ENCODE measurements around the gene CFAP100. TPM values are rescaled to one million over a fixed set of nuclear protein-coding genes. Genes with fewer than 3 reads are reported as not detected.

The CFAP100 gene
- total and polyA plus RNA-seq, 12 donors = not detected

- ATAC-seq (no peak), DNase-seq (no peak)
- H3K36me3 ChIP-seq = peaks cover 0 to 27% (median 0%) of the 10 kb centered on the region in 9 donors
- no peaks in the 10 kb centered on the region for H3K9me3 ChIP-seq
- intact Hi-C loops (cut with DNase I) = loop anchor here in 4 of 10 donors (5.0 to 10.0 kb wide), 4 partner anchors 48 to 85 kb away; no protein-coding TSS in a partner anchor
- WGBS, 2 donors = 65 to 71% methylated on average over 15 of the region's 15 CpGs
- peaks cover 6 to 88% (median 67%) of the 10 kb centered on the region in 9 donors for H3K4me1 ChIP-seq
- no peak overlapping the region for H3K4me3 ChIP-seq
- no peak overlapping the region for H3K27ac ChIP-seq
- TF ChIP-seq CTCF (IDR thresholded peaks at IDR 0.05) = no peak
- peaks cover 0 to 4% (median 0%) of the 10 kb centered on the region in 7 donors for H3K27me3 ChIP-seq
Observed at GRCh38 chr3:126349611-126350501, 44.9 kb upstream of the CFAP100 start.

- H3K4me1 ChIP-seq = peaks cover 11 to 96% (median 74%) of the 10 kb centered on the region in 9 donors
Observed at GRCh38 chr3:126350502-126351085, 44.1 kb upstream of the CFAP100 start.

GRCh38 chr3:126351086-126351770 lies 43.5 kb upstream of the CFAP100 start:
- Histone ChIP-seq H3K27ac (no peak overlapping the region), H3K4me3 (no peak overlapping the region), H3K36me3 (peaks cover 0 to 23% (median 0%) of the 10 kb centered on the region in 9 donors), H3K4me1 (peaks cover 18 to 98% (median 78%) of the 10 kb centered on the region in 9 donors), H3K27me3 (peaks cover 0 to 17% (median 0%) of the 10 kb centered on the region in 7 donors), H3K9me3 (no peaks in the 10 kb centered on the region)
- no peak for TF ChIP-seq CTCF (IDR thresholded peaks at IDR 0.05)
- 72 to 76% methylated on average over 10 of the region's 10 CpGs for WGBS, 2 donors
- DNase-seq (no peak), ATAC-seq (no peak)
- intact Hi-C loops (cut with DNase I) = loop anchor here in 2 of 10 donors (5.0 to 10.0 kb wide), 2 partner anchors 64 to 86 kb away; no protein-coding TSS in a partner anchor

More at GRCh38 chr3:126350502-126351085, 44.1 kb upstream of the CFAP100 start:
- no peak for DNase-seq
- intact Hi-C loops (cut with DNase I) = loop anchor here in 2 of 10 donors (5.0 to 10.0 kb wide), 2 partner anchors 63 to 86 kb away; no protein-coding TSS in a partner anchor
- no peak for ATAC-seq
- peaks cover 0 to 11% (median 0%) of the 10 kb centered on the region in 7 donors for H3K27me3 ChIP-seq
- no peak for TF ChIP-seq CTCF (IDR thresholded peaks at IDR 0.05)
- no peak overlapping the region for H3K27ac ChIP-seq
- H3K36me3 ChIP-seq = peaks cover 0 to 27% (median 0%) of the 10 kb centered on the region in 9 donors
- H3K4me3 ChIP-seq = no peak overlapping the region
- WGBS, 2 donors = 75 to 78% methylated on average over 9 of the region's 9 CpGs
- no peaks in the 10 kb centered on the region for H3K9me3 ChIP-seq
